CD4-positive, alpha-beta T cell treated with Interleukin-4 for 4 hours (primary cell): Measurements from ENCODE around the gene TMEM233.

Experiments
- DNase-seq: peaks from one replicate; pipeline ENCODE4 v3.0.0-alpha.2; 2020

The TMEM233 gene

DNA sequence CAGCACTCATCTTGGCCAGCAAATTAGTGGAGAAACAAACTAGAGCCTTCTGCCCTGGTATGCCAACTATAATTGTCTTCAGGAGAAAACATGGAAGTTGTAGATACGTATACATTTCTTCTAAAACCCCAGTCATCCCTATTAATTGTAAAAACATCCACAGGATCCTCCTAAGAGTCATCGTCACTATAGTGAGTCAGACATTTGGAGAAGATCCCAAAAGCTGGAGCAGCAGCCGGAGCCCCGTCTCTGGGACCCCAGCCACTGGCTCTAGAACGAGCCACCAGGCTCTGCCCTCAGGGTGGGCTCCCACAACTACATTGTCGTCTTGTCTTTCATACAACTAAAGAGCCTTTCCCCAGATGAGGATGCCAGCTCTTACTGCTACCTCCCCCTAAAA lies 89.8 kb downstream of the TMEM233 start:
- DNase-seq = no peak

GRCh38 chr12:119683816-119684215 lies 90.2 kb downstream of the TMEM233 start:
- DNase-seq = no peak

DNA sequence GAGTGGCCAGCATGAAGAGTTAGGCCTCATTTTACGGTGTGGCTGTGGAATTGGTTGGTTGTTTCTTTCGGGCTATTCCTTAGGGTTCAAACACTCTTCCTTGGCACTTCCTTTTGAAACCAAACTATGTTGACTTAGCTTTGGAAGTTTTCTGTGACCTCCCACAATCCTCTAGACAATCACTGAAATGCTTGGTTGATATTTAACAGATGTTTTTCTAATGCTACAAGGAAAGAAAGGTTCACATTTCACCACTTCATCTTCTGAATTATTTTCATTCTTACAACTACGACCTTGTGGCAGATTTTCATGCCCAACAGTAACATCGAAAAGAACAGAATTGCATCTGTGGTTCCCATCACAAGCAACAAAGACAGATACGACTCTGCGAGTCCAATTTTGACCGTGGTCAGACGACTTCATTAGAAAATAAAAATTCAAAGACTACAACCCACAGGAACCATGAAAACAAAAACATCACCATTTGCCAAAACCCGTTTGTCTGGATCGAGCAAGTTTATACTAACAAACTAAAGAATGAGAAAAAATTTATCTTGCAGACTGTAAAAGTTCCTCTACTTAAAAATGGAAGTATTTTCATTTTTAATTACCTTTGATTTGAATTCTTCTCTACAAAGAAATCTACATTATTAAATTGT lies 91.3 kb downstream of the TMEM233 start:
- DNase-seq = no peak

DNA sequence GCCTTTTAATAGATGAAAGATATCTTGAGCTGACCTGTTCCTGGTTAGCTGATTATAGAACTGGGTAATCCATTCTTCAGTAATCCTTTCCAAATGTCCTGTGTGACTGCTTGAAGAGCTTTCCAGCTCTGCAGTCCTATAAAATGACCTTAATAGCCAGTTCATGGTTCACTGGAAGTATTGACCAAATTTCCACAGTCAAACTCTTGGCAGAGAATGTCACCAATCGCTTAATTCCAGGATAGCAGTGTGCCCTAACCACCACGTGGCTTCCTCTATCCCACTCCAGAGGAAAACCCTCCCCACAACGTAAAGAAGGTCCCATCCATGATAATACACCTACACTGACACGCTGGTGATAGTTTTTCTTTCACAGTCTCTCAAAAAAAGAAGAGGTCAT lies 91.8 kb downstream of the TMEM233 start:
- no peak for DNase-seq

DNA sequence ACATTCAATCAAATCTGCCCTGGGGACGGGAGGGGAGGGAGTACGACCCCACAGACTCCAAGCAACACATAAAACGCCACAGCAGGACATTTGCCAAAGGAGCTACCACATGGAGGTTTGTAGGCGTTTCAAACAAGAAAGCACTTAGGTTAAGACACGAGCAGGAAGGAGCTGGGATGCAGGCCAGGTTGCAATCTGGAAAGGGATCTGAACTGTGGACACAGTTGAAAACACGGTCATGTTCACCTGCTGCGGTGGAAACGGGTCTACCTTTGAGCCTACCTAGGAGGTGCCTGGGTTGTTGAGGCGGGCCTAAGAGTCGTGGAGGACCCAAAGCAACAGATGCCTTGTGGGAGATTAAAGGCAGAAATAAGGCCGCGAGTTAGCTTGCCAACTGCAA lies 92.8 kb downstream of the TMEM233 start:
- DNase-seq = no peak

GRCh38 chr12:119686776-119687175 lies 93.2 kb downstream of the TMEM233 start:
- DNase-seq = no peak

- DNase-seq = no peak
Measured at GRCh38 chr12:119687406-119687805, 93.8 kb downstream of the TMEM233 start.

GRCh38 chr12:119687879-119688278 lies 94.3 kb downstream of the TMEM233 start:
- no peak for DNase-seq

DNA sequence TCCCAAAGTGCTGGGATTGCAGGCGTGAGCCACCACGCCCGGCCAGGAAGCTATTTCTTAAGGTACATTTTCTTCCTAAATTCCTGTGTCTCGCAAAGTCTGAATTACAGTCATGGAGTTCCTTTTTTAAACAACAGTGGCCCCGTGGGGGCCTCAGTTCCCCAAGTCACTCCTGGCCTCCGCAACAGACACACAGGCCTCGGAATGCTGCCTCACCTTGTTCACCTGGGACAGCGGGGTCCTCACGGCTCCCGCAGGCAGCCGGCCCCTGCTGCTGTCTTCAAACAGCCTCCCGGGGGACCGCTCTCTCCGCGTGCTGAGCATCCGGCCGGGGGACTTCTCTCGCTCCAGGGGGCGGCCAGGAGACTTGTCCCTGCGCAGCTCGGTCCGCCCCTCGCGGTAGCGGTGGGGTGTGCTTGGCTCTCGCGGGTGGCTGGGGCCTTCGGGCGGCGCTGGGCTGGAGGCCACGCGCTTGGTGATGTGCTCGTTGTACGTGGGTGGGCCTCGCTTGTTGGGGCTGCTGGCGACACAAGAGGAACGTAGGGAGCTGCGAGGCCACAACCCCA lies 96.4 kb downstream of the TMEM233 start:
- no peak for DNase-seq

- DNase-seq = no peak
Measured at GRCh38 chr12:119691202-119691810, 97.7 kb downstream of the TMEM233 start.

DNA sequence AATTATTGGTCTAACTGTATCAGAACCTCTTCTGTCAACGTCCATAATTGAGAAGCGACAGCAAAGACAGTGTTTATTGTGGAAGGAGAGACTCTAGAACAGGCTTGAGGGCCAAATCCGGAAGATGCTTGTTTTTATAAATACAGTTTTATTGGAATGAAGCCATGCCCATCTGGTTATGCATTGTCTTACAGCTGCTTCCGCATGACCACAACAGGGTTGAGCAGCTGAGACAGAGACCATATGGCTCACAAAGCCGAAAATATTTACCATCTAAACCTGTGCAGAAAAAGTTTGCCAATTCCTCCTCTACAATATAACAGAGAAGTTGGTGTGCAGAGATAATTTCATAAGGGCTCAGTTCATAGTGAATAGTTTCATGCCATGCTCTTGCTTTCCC lies 98.8 kb downstream of the TMEM233 start:
- DNase-seq = no peak
